OCI-LY3 (cell line): ENCODE results near the gene RIC1.

Experiments
- H2AFZ ChIP-seq: fragments of 200-600, 300-600 bp; shearing (Covaris generic); 2 replicates; pipeline ENCODE4 v1.6.0; 2014; ENCODE audit warnings: antibody characterized with exemption, low read depth, low read length
- H3K27ac ChIP-seq: fragments of 200-600, 300-600 bp; sonication (generic); 2 replicates; pipeline ENCODE4 v1.5.1; 2014; ENCODE audit warnings: mild to moderate bottlenecking, low read length, moderate library complexity, mixed read lengths
- H3K27me3 ChIP-seq: fragments of 200-600, 300-600 bp; sonication (generic); 2 replicates; pipeline ENCODE4 v1.6.1; 2014; ENCODE audit warnings: low read depth, low read length, mixed read lengths
- H3K36me3 ChIP-seq: fragments of 200-600, 300-600 bp; sonication (generic); replicated peaks from 2 replicates; pipeline ENCODE3; 2014; ENCODE audit warnings: low read depth, low read length, mixed read lengths
- H3K4me1 ChIP-seq: fragments of 300-600, 200-600 bp; sonication (generic); 2 replicates; pipeline ENCODE4 v1.6.1; 2014; ENCODE audit warnings: low read length, mixed read lengths
- H3K4me2 ChIP-seq: fragments of 200-600, 300-600 bp; sonication (generic); 2 replicates; pipeline ENCODE4 v1.6.1; 2014; ENCODE audit warnings: low read length, mixed read lengths
- H3K4me3 ChIP-seq: fragments of 300-600, 200-600 bp; sonication (generic); 2 replicates; pipeline ENCODE4 v1.5.1; 2014; ENCODE audit warnings: antibody characterized with exemption, mild to moderate bottlenecking, low read length, moderate library complexity
- H3K79me2 ChIP-seq: fragments of 300-600, 200-600 bp; shearing (Covaris generic); 2 replicates; pipeline ENCODE4 v1.6.1; 2014; ENCODE audit warnings: mild to moderate bottlenecking, low read length, mixed read lengths
- H3K9ac ChIP-seq: fragments of 300-600, 200-600 bp; shearing (Covaris generic); 2 replicates; pipeline ENCODE4 v1.6.0; 2014; ENCODE audit warnings: mild to moderate bottlenecking, low read length, moderate library complexity
- H3K9me3 ChIP-seq: fragments of 200-600, 300-600 bp; shearing (Covaris generic); 2 replicates; pipeline ENCODE4 v1.6.1; 2014; ENCODE audit warnings: low read length, mixed read lengths; ENCODE audit not compliant: insufficient read depth
- H4K20me1 ChIP-seq: fragments of 200-600, 300-600 bp; sonication (generic); 2 replicates; pipeline ENCODE4 v1.6.1; 2016; ENCODE audit warnings: low read length, mixed read lengths; ENCODE audit not compliant: insufficient read depth
- EZH2phosphoT487 ChIP-seq: fragments of 200-600 bp; shearing (Covaris generic); IDR thresholded peaks from 2 replicates; pipeline ENCODE4 v1.6.1; 2018; ENCODE audit warnings: antibody characterized with exemption, mixed run types, low read depth
- TF ChIP-seq, protein P1 (sequence below): fragments of 200-600, 300-600 bp; sonication (generic); IDR thresholded peaks from 2 replicates; pipeline ENCODE4 v1.5.1; 2014; ENCODE audit warnings: antibody characterized with exemption, low read length, low read depth

RIC1 gene

DNA sequence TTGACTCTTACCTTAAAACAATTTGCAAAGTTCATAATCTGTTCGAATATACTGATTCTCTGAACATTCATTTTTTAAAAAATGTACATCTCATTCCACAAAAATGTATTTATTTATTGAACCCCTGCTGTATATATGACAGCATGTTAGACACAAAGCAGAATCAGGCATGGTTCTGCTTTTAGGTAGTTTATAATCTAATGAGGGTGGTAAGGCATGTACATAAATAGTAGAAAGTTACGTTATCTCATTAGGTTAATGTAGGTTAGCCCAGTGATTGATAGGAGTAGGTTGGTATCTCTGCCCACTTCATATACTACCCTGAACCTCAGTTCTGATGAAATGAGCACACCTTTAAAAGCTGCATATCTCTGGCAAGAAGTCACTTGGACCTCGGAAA lies 114.2 kb downstream of the RIC1 start:
- Histone ChIP-seq H3K27me3 (no peaks in the 10 kb centered on the region), H3K79me2 (no peaks in the 10 kb centered on the region), H3K4me3 (no peak overlapping the region), H3K4me2 (no peak overlapping the region), H3K27ac (no peak overlapping the region), H4K20me1 (no peaks in the 10 kb centered on the region), H2AFZ (no peak overlapping the region), H3K4me1 (no peaks in the 10 kb centered on the region), H3K9ac (no peak overlapping the region), H3K36me3 (peaks cover 33% of the 10 kb centered on the region), H3K9me3 (no peaks in the 10 kb centered on the region)
- TF ChIP-seq, protein P1, sequence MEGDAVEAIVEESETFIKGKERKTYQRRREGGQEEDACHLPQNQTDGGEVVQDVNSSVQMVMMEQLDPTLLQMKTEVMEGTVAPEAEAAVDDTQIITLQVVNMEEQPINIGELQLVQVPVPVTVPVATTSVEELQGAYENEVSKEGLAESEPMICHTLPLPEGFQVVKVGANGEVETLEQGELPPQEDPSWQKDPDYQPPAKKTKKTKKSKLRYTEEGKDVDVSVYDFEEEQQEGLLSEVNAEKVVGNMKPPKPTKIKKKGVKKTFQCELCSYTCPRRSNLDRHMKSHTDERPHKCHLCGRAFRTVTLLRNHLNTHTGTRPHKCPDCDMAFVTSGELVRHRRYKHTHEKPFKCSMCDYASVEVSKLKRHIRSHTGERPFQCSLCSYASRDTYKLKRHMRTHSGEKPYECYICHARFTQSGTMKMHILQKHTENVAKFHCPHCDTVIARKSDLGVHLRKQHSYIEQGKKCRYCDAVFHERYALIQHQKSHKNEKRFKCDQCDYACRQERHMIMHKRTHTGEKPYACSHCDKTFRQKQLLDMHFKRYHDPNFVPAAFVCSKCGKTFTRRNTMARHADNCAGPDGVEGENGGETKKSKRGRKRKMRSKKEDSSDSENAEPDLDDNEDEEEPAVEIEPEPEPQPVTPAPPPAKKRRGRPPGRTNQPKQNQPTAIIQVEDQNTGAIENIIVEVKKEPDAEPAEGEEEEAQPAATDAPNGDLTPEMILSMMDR: no peak
- TF ChIP-seq EZH2phosphoT487: no peak

DNA sequence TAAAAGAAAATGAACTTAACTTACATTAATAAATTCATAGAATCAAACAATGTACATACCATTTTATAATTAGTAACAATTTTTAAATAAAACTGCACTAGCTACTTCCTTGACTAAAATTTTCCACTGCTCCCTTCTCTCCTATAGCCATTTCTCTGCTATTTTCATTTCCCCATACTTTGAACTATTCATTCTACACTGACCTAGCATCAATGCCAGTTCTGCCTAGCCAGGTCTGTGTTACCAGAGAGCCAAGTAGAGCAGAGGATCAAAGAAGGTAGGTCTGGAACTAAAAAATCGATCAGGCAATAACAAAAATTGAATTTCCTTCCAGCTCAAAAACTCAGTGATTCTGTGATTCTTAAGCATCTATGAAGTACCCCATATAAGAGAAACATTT lies 119.5 kb downstream of the RIC1 start:
- H3K9ac ChIP-seq: no peak overlapping the region
- TF ChIP-seq, protein P1: no peak
- TF ChIP-seq EZH2phosphoT487: no peak
- H3K36me3 ChIP-seq: peaks cover 38% of the 10 kb centered on the region
- no peak overlapping the region for H3K4me3 ChIP-seq
- no peaks in the 10 kb centered on the region for H3K27me3 ChIP-seq
- H2AFZ ChIP-seq: no peak overlapping the region
- no peaks in the 10 kb centered on the region for H3K9me3 ChIP-seq
- H3K27ac ChIP-seq: no peak overlapping the region
- no peaks in the 10 kb centered on the region for H3K4me1 ChIP-seq
- H4K20me1 ChIP-seq: no peaks in the 10 kb centered on the region
- H3K79me2 ChIP-seq: no peaks in the 10 kb centered on the region
- no peak overlapping the region for H3K4me2 ChIP-seq

DNA sequence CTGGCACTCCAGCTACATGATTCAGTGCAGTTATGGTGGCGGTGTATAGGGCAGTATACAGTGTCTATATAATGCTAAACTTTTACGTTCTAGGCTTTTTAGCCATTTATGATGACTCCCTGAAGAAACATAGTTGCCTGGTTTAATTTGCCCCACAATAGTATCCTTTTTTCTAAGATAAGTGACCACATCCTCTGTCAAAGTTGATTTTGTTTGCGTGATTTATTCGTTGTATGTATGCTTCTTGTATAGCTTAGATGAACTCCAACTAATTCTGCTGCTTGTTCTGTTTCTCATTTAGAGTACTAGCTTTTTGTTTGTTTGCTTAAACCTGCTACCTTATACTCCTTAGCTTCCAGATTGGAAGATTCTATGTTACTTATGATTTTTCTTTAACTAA lies 120.4 kb downstream of the RIC1 start:
- TF ChIP-seq, protein P1: no peak
- no peak for TF ChIP-seq EZH2phosphoT487
- no peaks in the 10 kb centered on the region for H3K27me3 ChIP-seq
- H3K4me1 ChIP-seq: no peaks in the 10 kb centered on the region
- no peaks in the 10 kb centered on the region for H4K20me1 ChIP-seq
- no peak overlapping the region for H3K4me3 ChIP-seq
- H3K27ac ChIP-seq: no peak overlapping the region
- H2AFZ ChIP-seq: no peak overlapping the region
- H3K4me2 ChIP-seq: no peak overlapping the region
- no peak overlapping the region for H3K9ac ChIP-seq
- peaks cover 42% of the 10 kb centered on the region for H3K36me3 ChIP-seq
- no peaks in the 10 kb centered on the region for H3K79me2 ChIP-seq
- H3K9me3 ChIP-seq: no peaks in the 10 kb centered on the region

DNA sequence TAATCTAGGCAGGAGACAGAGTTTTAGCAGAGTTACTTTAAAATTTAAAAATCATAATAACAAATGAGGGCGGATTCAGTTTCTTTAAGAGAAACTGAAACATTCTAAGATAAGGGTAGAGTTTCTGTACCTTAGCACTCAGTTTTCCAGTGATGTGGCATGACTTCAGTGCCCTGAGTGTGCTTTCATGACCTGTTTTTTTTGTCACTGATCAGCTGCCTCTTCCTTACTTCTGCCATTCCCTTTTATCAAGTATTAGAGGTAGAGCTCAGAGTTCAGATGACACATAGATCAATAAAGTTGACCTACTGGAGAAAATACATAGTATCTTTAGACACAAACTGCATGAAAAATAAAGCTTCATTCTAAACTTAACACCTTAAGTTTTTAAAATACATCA lies 121.7 kb downstream of the RIC1 start:
- no peak for TF ChIP-seq EZH2phosphoT487
- TF ChIP-seq, protein P1: no peak
- no peak overlapping the region for H2AFZ ChIP-seq
- no peaks in the 10 kb centered on the region for H3K9me3 ChIP-seq
- H3K27me3 ChIP-seq: no peaks in the 10 kb centered on the region
- H3K4me1 ChIP-seq: no peaks in the 10 kb centered on the region
- no peak overlapping the region for H3K4me2 ChIP-seq
- no peak overlapping the region for H3K4me3 ChIP-seq
- H3K79me2 ChIP-seq: no peaks in the 10 kb centered on the region
- no peaks in the 10 kb centered on the region for H4K20me1 ChIP-seq
- no peak overlapping the region for H3K9ac ChIP-seq
- peaks cover 37% of the 10 kb centered on the region for H3K36me3 ChIP-seq
- no peak overlapping the region for H3K27ac ChIP-seq
